T-helper 9 cell (primary cell): ENCODE data around the gene DDX19B.
A peak's percentile ranks its signal among the peaks of the same experiment; 100 is the strongest.
"Not testable (repeated sequence)": the region's sequence is repeated elsewhere in the genome, so short reads cannot be mapped to it uniquely, and the experiment has no call there.

ENCODE experiments used
- DNase-seq: peaks from one replicate; pipeline ENCODE4 v3.0.0-alpha.2; 2020

Gene DDX19B

GRCh38 chr16:70364399-70364798 is 65.4 kb downstream of the DDX19B start:
- DNase-seq, result no peak

GRCh38 chr16:70370145-70370544 is 71.2 kb downstream of the DDX19B start:
- DNase-seq, result not testable (repeated sequence)

- DNase-seq, result no peak
Observed at GRCh38 chr16:70370924-70371323, 71.9 kb downstream of the DDX19B start.

GRCh38 chr16:70372921-70373728 is 74.1 kb downstream of the DDX19B start:
- no peak for DNase-seq

- DNase-seq, result no peak
Observed at GRCh38 chr16:70374213-70374612, 75.2 kb downstream of the DDX19B start.

- DNase-seq, result no peak
Observed at GRCh38 chr16:70375636-70376611, 76.9 kb downstream of the DDX19B start.

- DNase-seq, result no peak
Observed at GRCh38 chr16:70377782-70378181, 78.8 kb downstream of the DDX19B start.

- DNase-seq, result no peak
Observed at GRCh38 chr16:70378869-70379493, 80.0 kb downstream of the DDX19B start.

GRCh38 chr16:70380248-70380918 is 81.4 kb downstream of the DDX19B start:
- peak; percentile 30 for DNase-seq

- DNase-seq, result peak; percentile 90
Observed at GRCh38 chr16:70380919-70381603, 82.1 kb downstream of the DDX19B start.

- DNase-seq, result no peak
Observed at GRCh38 chr16:70381604-70382342, 82.8 kb downstream of the DDX19B start.

- DNase-seq, result no peak
Observed at GRCh38 chr16:70383421-70383960, 84.5 kb downstream of the DDX19B start.
